ENCODE results near the gene SEC23A. TPM values are rescaled to one million over a fixed set of nuclear protein-coding genes. Genes with fewer than 3 reads are reported as not detected.

SEC23A gene
- total and polyA plus RNA-seq, 2 experiments from 2014 or later: 192 to 246 TPM

GRCh38 chr14:39006721-39007410 is 96.2 kb downstream of the SEC23A start:
- no peak overlapping the region for H2AFZ ChIP-seq
- H3K4me3 ChIP-seq: no peak overlapping the region
- no peak overlapping the region for H3K9ac ChIP-seq
- H3K27ac ChIP-seq: no peak overlapping the region
- H3K9me3 ChIP-seq (ENCODE audit: low read depth): no peaks in the 10 kb centered on the region
- no peaks in the 10 kb centered on the region for H4K20me1 ChIP-seq (ENCODE audit: insufficient read depth)
- H3K4me1 ChIP-seq (ENCODE audit: insufficient read depth): peaks cover 9% of the 10 kb centered on the region; the same call in 1 of the 2 replicates
- H3K79me2 ChIP-seq (ENCODE audit: insufficient read depth): no peaks in the 10 kb centered on the region
- no peaks in the 10 kb centered on the region for H3F3A ChIP-seq (ENCODE audit: insufficient read depth)
- H3K36me3 ChIP-seq (ENCODE audit: low read depth): no peaks in the 10 kb centered on the region
- peak; percentile 31 for DNase-seq
- TF ChIP-seq EZH2 (IDR thresholded peaks at IDR 0.05; ENCODE audit: insufficient read depth, poor library complexity, severe bottlenecking) (no peak), EZH2phosphoT487 (IDR thresholded peaks at IDR 0.05; ENCODE audit: insufficient read depth, low read depth) (no peak)
- no peaks in the 10 kb centered on the region for H3K9me2 ChIP-seq (ENCODE audit: insufficient read depth)
- no peak overlapping the region for H3K4me2 ChIP-seq (ENCODE audit: unreplicated experiment)
- WGBS, 2 experiments (ENCODE audit: low coverage in 1 of 2, low lambda C conversion rate in 2 of 2, missing lambda C conversion rate in 2 of 2): 73 to 79% methylated on average over 4 of the region's 4 CpGs
- in situ Hi-C loops (cut with MboI): loop anchor here (25.0 kb wide), 1 partner anchor 1095 kb away; no protein-coding TSS in a partner anchor
- no peaks in the 10 kb centered on the region for H3K27me3 ChIP-seq (replicated peaks; ENCODE audit: insufficient read depth)

- Histone ChIP-seq H4K20me1 (ENCODE audit: insufficient read depth) (no peaks in the 10 kb centered on the region), H2AFZ (no peak overlapping the region), H3K36me3 (ENCODE audit: low read depth) (no peaks in the 10 kb centered on the region), H3K9me3 (ENCODE audit: low read depth) (no peaks in the 10 kb centered on the region), H3K4me2 (ENCODE audit: unreplicated experiment) (no peak overlapping the region), H3K4me1 (ENCODE audit: insufficient read depth) (peaks cover 9% of the 10 kb centered on the region; the same call in 1 of the 2 replicates), H3K4me3 (no peak overlapping the region), H3K27me3 (replicated peaks; ENCODE audit: insufficient read depth) (no peaks in the 10 kb centered on the region), H3F3A (ENCODE audit: insufficient read depth) (no peaks in the 10 kb centered on the region), H3K9me2 (ENCODE audit: insufficient read depth) (no peaks in the 10 kb centered on the region), H3K27ac (no peak overlapping the region), H3K9ac (no peak overlapping the region), H3K79me2 (ENCODE audit: insufficient read depth) (no peaks in the 10 kb centered on the region)
- 93 to 94% methylated on average over 8 of the region's 8 CpGs for WGBS, 2 experiments (ENCODE audit: low coverage in 1 of 2, low lambda C conversion rate in 2 of 2, missing lambda C conversion rate in 2 of 2)
- in situ Hi-C loops (cut with MboI): loop anchor here (25.0 kb wide), 1 partner anchor 1093 kb away; no protein-coding TSS in a partner anchor
- TF ChIP-seq EZH2 (IDR thresholded peaks at IDR 0.05; ENCODE audit: insufficient read depth, poor library complexity, severe bottlenecking) (no peak), EZH2phosphoT487 (IDR thresholded peaks at IDR 0.05; ENCODE audit: insufficient read depth, low read depth) (no peak)
- no peak for DNase-seq
These were observed 97.8 kb downstream of the SEC23A start for GRCh38 chr14:39005044-39005880.

DNA sequence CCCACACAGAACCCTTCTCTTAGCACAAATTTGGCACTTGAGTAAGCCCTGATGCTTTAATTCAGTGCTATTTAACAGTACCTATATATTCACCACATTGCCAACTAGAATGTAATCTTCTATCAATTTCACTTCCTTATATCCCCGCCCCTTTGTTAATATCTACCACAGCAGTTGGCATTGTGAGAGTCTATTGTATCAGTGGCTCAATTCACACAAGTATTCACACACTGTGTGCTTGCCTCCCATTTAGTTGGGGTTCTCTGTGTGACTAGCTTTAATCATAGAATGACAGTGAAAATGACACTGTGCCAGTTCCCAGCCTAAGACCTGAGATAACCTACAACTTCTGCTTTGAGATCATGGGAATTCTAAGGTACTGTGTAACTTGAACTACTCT is 103.1 kb downstream of the SEC23A start:
- H3K27ac ChIP-seq: no peak overlapping the region
- no peaks in the 10 kb centered on the region for H4K20me1 ChIP-seq (ENCODE audit: insufficient read depth)
- no peak overlapping the region for H3K4me3 ChIP-seq
- H3K9me2 ChIP-seq (ENCODE audit: insufficient read depth): no peaks in the 10 kb centered on the region
- no peak overlapping the region for H3K4me2 ChIP-seq (ENCODE audit: unreplicated experiment)
- H2AFZ ChIP-seq: no peak overlapping the region
- H3K79me2 ChIP-seq (ENCODE audit: insufficient read depth): no peaks in the 10 kb centered on the region
- no peaks in the 10 kb centered on the region for H3K4me1 ChIP-seq (ENCODE audit: insufficient read depth)
- in situ Hi-C loops (cut with MboI): loop anchor here (25.0 kb wide), 1 partner anchor 1088 kb away; no protein-coding TSS in a partner anchor
- H3F3A ChIP-seq (ENCODE audit: insufficient read depth): no peaks in the 10 kb centered on the region
- DNase-seq: no peak
- WGBS, 2 experiments (ENCODE audit: low coverage in 1 of 2, low lambda C conversion rate in 2 of 2, missing lambda C conversion rate in 2 of 2): 92% methylated on average over 1 of the region's 1 CpG
- H3K9ac ChIP-seq: no peak overlapping the region
- TF ChIP-seq EZH2phosphoT487 (IDR thresholded peaks at IDR 0.05; ENCODE audit: insufficient read depth, low read depth) (no peak), EZH2 (IDR thresholded peaks at IDR 0.05; ENCODE audit: insufficient read depth, poor library complexity, severe bottlenecking) (no peak)
- H3K9me3 ChIP-seq (ENCODE audit: low read depth): no peaks in the 10 kb centered on the region
- H3K27me3 ChIP-seq (replicated peaks; ENCODE audit: insufficient read depth): no peaks in the 10 kb centered on the region
- no peaks in the 10 kb centered on the region for H3K36me3 ChIP-seq (ENCODE audit: low read depth)

- Histone ChIP-seq H3K36me3 (ENCODE audit: low read depth) (no peaks in the 10 kb centered on the region), H3K4me1 (ENCODE audit: insufficient read depth) (no peaks in the 10 kb centered on the region), H2AFZ (no peak overlapping the region), H3K4me2 (ENCODE audit: unreplicated experiment) (no peak overlapping the region), H3K27me3 (replicated peaks; ENCODE audit: insufficient read depth) (no peaks in the 10 kb centered on the region), H3K9me3 (ENCODE audit: low read depth) (no peaks in the 10 kb centered on the region), H3K27ac (no peak overlapping the region), H4K20me1 (ENCODE audit: insufficient read depth) (no peaks in the 10 kb centered on the region), H3K9ac (no peak overlapping the region), H3K79me2 (ENCODE audit: insufficient read depth) (no peaks in the 10 kb centered on the region), H3K9me2 (ENCODE audit: insufficient read depth) (no peaks in the 10 kb centered on the region), H3F3A (ENCODE audit: insufficient read depth) (no peaks in the 10 kb centered on the region), H3K4me3 (no peak overlapping the region)
- in situ Hi-C loops (cut with MboI): no loop called here
- WGBS, 2 experiments (ENCODE audit: low coverage in 1 of 2, low lambda C conversion rate in 2 of 2, missing lambda C conversion rate in 2 of 2): 19 to 20% methylated on average over 3 of the region's 3 CpGs
- no peak for TF ChIP-seq EZH2phosphoT487 (IDR thresholded peaks at IDR 0.05; ENCODE audit: insufficient read depth, low read depth)
- no peak for TF ChIP-seq EZH2 (IDR thresholded peaks at IDR 0.05; ENCODE audit: insufficient read depth, poor library complexity, severe bottlenecking)
- DNase-seq: no peak
These were observed 108.3 kb downstream of the SEC23A start for GRCh38 chr14:38994731-38995130.

Data from GM23248 (cell line).